DND-41 (cell line): Measurements from ENCODE around the gene TARS2.

Source experiments
- CTCF ChIP-seq: IDR thresholded peaks from 2 replicates; pipeline ENCODE4 v1.5.1; 2012; ENCODE audit warnings: borderline replicate concordance, low read length, moderate library complexity, mild to moderate bottlenecking; ENCODE audit not compliant: poor library complexity, severe bottlenecking; ENCODE audit errors: extremely low read depth
- EZH2 ChIP-seq: IDR thresholded peaks from 3 replicates; pipeline ENCODE4 v1.6.1; 2012; ENCODE audit warnings: borderline replicate concordance, low read depth, mild to moderate bottlenecking, moderate library complexity, low read length, inconsistent platforms; ENCODE audit not compliant: severe bottlenecking

- TF ChIP-seq CTCF, result peak; percentile 14
- TF ChIP-seq EZH2, result no peak
Observed at GRCh38 chr1:150486966-150487762, at the start of gene TARS2.
